A549 (cell line): ENCODE measurements around the gene PDHX. TPM values are rescaled to one million over a fixed set of nuclear protein-coding genes. Genes with fewer than 3 reads are reported as not detected.
A peak's percentile ranks its signal among the peaks of the same experiment; 100 is the strongest.

Experiments used
- ATAC-seq, 2 experiments: fragments of 200-7000 bp in 1 of 2; fragments of >200 bp in 1 of 2; cut with Nextera tagmentation in 1 of 2; cut with Tn5 transposase in 1 of 2; 3 replicates each; pipeline versions ENCODE4 v1.8.0 to v1.9.1; 2018 to 2020; ENCODE audit warnings: mild to moderate bottlenecking in 1 of 2, moderate library complexity in 1 of 2
- CTCF ChIA-PET: fragments of 300-600 bp; sonication (Branson Sonifier 250); formaldehyde crosslinking; extraction: SDS; loops from one replicate; lab custom pipeline; 2021; ENCODE audit warnings: antibody characterized with exemption, inconsistent platforms; lab: Yijun Ruan, JAX
- POLR2A ChIA-PET: fragments of 350-600 bp; formaldehyde crosslinking; extraction: SDS; loops from one replicate; lab custom pipeline; 2021; ENCODE audit warnings: antibody characterized with exemption, inconsistent platforms; lab: Yijun Ruan, JAX
- DNase-seq, 2 experiments: peaks; one replicate each; pipeline versions ENCODE4 v3.0.0 to v3.0.0-alpha.2; 2011 to 2016; ENCODE audit warnings: low read depth in 1 of 2, low spot score in 1 of 2
- FAIRE-seq: peaks from 2 replicates; lab custom pipeline; 2011; peaks lifted over from hg19 to GRCh38; lab: Jason Lieb, UNC
- H3K27ac ChIP-seq, 2 experiments: fragments of >200 bp; sonication (Bioruptor Twin); formaldehyde crosslinking; 3 replicates each; pipeline ENCODE4 v1.5.1; 2016 to 2017
- H3K4me1 ChIP-seq: fragments of >200 bp; sonication (Bioruptor Twin); formaldehyde crosslinking; 3 replicates; pipeline ENCODE4 v1.6.1; 2016
- H3K4me2 ChIP-seq: fragments of >200 bp; sonication (Bioruptor Twin); formaldehyde crosslinking; 3 replicates; pipeline ENCODE4 v1.6.1; 2016
- H3K4me3 ChIP-seq: fragments of >200 bp; sonication (Bioruptor Twin); formaldehyde crosslinking; 3 replicates; pipeline ENCODE4 v1.5.1; 2016
- H3K9me3 ChIP-seq: fragments of >200 bp; sonication (Bioruptor Twin); formaldehyde crosslinking; 3 replicates; pipeline ENCODE4 v1.6.1; 2016
- BHLHE40 ChIP-seq: IDR thresholded peaks from 2 replicates; pipeline ENCODE4 v1.6.1; 2012; ENCODE audit warnings: low read depth, low read length, inconsistent platforms
- CHD4 ChIP-seq: fragments of 200-600 bp; sonication (generic); IDR thresholded peaks from 2 replicates; pipeline ENCODE4 v1.6.1; 2016; ENCODE audit warnings: antibody characterized with exemption, mild to moderate bottlenecking, borderline replicate concordance
- EHMT2 ChIP-seq: fragments of 200-600 bp; sonication (generic); IDR thresholded peaks from 2 replicates; pipeline ENCODE4 v1.6.1; 2016; ENCODE audit warnings: antibody characterized with exemption, low read depth, mild to moderate bottlenecking, moderate library complexity
- EP300 ChIP-seq, 2 experiments: fragments of >200 bp; sonication (Bioruptor Twin); formaldehyde crosslinking; IDR thresholded peaks; 2 replicates in 1 of 2; 3 replicates in 1 of 2; pipeline ENCODE4 v1.6.1; 2016 to 2017
- ESRRA ChIP-seq: fragments of 150-350 bp; IDR thresholded peaks from 2 replicates; pipeline ENCODE4 v1.6.1; 2014; ENCODE audit warnings: mild to moderate bottlenecking, low read length, borderline replicate concordance
- HEYL ChIP-seq: fragments of 250-450 bp; sonication (Bioruptor Pico); IDR thresholded peaks from 2 replicates; pipeline ENCODE4 v1.8.0; 2021; ENCODE audit warnings: mild to moderate bottlenecking, moderate library complexity
- HOXB13 ChIP-seq: fragments of 250-450 bp; sonication (Bioruptor Pico); IDR thresholded peaks from 2 replicates; pipeline ENCODE4 v1.5.0; 2020; ENCODE audit warnings: low read depth, mild to moderate bottlenecking, moderate library complexity
- KDM1A ChIP-seq: fragments of 200-600 bp; sonication (generic); IDR thresholded peaks from 2 replicates; pipeline ENCODE4 v1.6.1; 2016; ENCODE audit warnings: low read depth, mild to moderate bottlenecking
- MYC ChIP-seq: IDR thresholded peaks from 2 replicates; pipeline ENCODE4 v1.6.1; 2012; ENCODE audit warnings: mild to moderate bottlenecking, inconsistent platforms, low read length, improper control_type of control experiment, borderline replicate concordance
- NR3C1 ChIP-seq: fragments of >200 bp; sonication (Bioruptor Twin); formaldehyde crosslinking; IDR thresholded peaks from 3 replicates; pipeline ENCODE4 v1.6.1; 2017
- PHF8 ChIP-seq: fragments of 200-600 bp; sonication (generic); IDR thresholded peaks from 2 replicates; pipeline ENCODE4 v1.6.1; 2016; ENCODE audit warnings: low read depth, mild to moderate bottlenecking, antibody characterized with exemption, moderate library complexity, borderline replicate concordance
- RAD21 ChIP-seq, 2 experiments: fragments of >200 bp in 1 of 2; sonication (Bioruptor Twin) in 1 of 2; formaldehyde crosslinking in 1 of 2; IDR thresholded peaks in 1 of 2; conservative IDR thresholded peaks in 1 of 2; 2 replicates in 1 of 2; 3 replicates in 1 of 2; pipeline ENCODE4 v1.6.1; 2012 to 2018; ENCODE audit warnings: inconsistent platforms in 1 of 2
- RARB ChIP-seq: fragments of 250-450 bp; sonication (Bioruptor Pico); IDR thresholded peaks from 2 replicates; pipeline ENCODE4 v1.8.0; 2021; ENCODE audit warnings: mild to moderate bottlenecking, moderate library complexity
- RNF2 ChIP-seq: fragments of 200-600 bp; sonication (generic); IDR thresholded peaks from 2 replicates; pipeline ENCODE4 v1.6.1; 2016; ENCODE audit warnings: low read depth, mild to moderate bottlenecking, antibody characterized with exemption, moderate library complexity, borderline replicate concordance
- SMC3 ChIP-seq: fragments of >200 bp; sonication (Bioruptor Twin); formaldehyde crosslinking; IDR thresholded peaks from 3 replicates; pipeline ENCODE4 v1.6.1; 2018; ENCODE audit warnings: inconsistent platforms
- SREBF2 ChIP-seq: fragments of 450-650 bp; IDR thresholded peaks from 2 replicates; pipeline ENCODE4 v1.6.1; 2014; ENCODE audit warnings: mild to moderate bottlenecking, moderate library complexity
- TFCP2L1 ChIP-seq: fragments of 250-450 bp; sonication (Bioruptor Pico); IDR thresholded peaks from 2 replicates; pipeline ENCODE4 v1.5.0; 2021; ENCODE audit warnings: mild to moderate bottlenecking
- TP53 ChIP-seq: fragments of 250-450 bp; sonication (Bioruptor Pico); IDR thresholded peaks from 2 replicates; pipeline ENCODE4 v1.5.0; 2021; ENCODE audit warnings: mild to moderate bottlenecking, moderate library complexity
- ZNF302 ChIP-seq: fragments of 250-450 bp; sonication (Bioruptor Pico); IDR thresholded peaks from 2 replicates; pipeline ENCODE4 v1.9.0; 2021; ENCODE audit warnings: inconsistent platforms, mild to moderate bottlenecking, moderate library complexity
- WGBS: methylation state at CpG from one replicate; pipeline ENCODE4 v1.1.6; 2017; ENCODE audit errors: missing lambda C conversion rate; 5-methylcytosine and 5-hydroxymethylcytosine counted together
- polyA plus RNA-seq, 4 experiments: library from polyadenylated mRNA; depleted of rRNA in 3 of 4; stranded (reverse); fragments of >200 nt; fragmentation: RNase III in 1 of 4; extraction: RNeasy Plus Mini Kit Qiagen cat#74134 plus additional on column Dnase treatment in 1 of 4; gene quantifications; 2 replicates in 3 of 4; 3 replicates in 1 of 4; pipeline ENCODE4 v1.2.3, GENCODE V29; 2011 to 2017
- TF ChIP-seq, protein P1 (sequence below): fragments of >200 bp; sonication (Bioruptor Twin); formaldehyde crosslinking; IDR thresholded peaks from 3 replicates; pipeline ENCODE4 v1.5.1; 2016

Gene PDHX
- polyA plus RNA-seq, 2 of the 4 experiments (the other 2 are of a cell fraction) = 46.5 to 87.4 TPM

- Histone ChIP-seq H3K9me3 (no peaks in the 10 kb centered on the region), H3K4me2 (no peak overlapping the region), H3K27ac (no peak overlapping the region), H3K4me1 (peaks cover 34% of the 10 kb centered on the region), H3K4me3 (no peak overlapping the region)
- ChIA-PET CTCF (interaction anchor here (1.1 to 5.5 kb wide), 2 partner anchors 316 to 472 kb away, joined by 3 to 51 read pairs; no protein-coding TSS in a partner anchor), POLR2A (no interaction called here)
- no peak for DNase-seq
- no peak for TF ChIP-seq KDM1A
- no peak for TF ChIP-seq CHD4
- no peak for TF ChIP-seq NR3C1
- no peak for TF ChIP-seq EP300 (IDR thresholded peaks at IDR 0.05)
- no peak for TF ChIP-seq ZNF302 (CRISPR knock-in tag)
- TF ChIP-seq HOXB13 (CRISPR knock-in tag) = no peak
- TF ChIP-seq MYC = no peak
- no peak for TF ChIP-seq ESRRA
- 98% methylated on average over 4 of the region's 4 CpGs for WGBS
- FAIRE-seq = no peak
- ATAC-seq = no peak
These were observed 4.7 kb downstream of the PDHX start for GRCh38 chr11:34921156-34921555.

GRCh38 chr11:34924714-34925113 lies 8.3 kb downstream of the PDHX start:
- Histone ChIP-seq H3K4me2 (peak overlapping the region; percentile 38), H3K27ac (peak overlapping the region in 1 of 2 experiments; percentile 49; a peak in 3 of 6 replicates), H3K9me3 (no peaks in the 10 kb centered on the region), H3K4me3 (no peak overlapping the region), H3K4me1 (peaks cover 45% of the 10 kb centered on the region)
- WGBS = 14% methylated on average over 3 of the region's 3 CpGs
- no peak for DNase-seq
- TF ChIP-seq EHMT2 (no peak), TFCP2L1 (CRISPR knock-in tag) (no peak), BHLHE40 (no peak), TP53 (no peak), ZNF302 (CRISPR knock-in tag) (no peak), HEYL (CRISPR knock-in tag) (no peak), RNF2 (no peak), RARB (no peak)
- ATAC-seq = no peak
- CTCF ChIA-PET = interaction anchor here (0.9 to 6.7 kb wide), 16 partner anchors 8 to 488 kb away, joined by 3 to 117 read pairs (median 4); partner anchors contain the start of genes APIP and PDHX
- POLR2A ChIA-PET = interaction anchor here (1.0 kb wide), 1 partner anchor 9 kb away, joined by 3 read pairs; no protein-coding TSS in a partner anchor
- no peak for FAIRE-seq

DNA sequence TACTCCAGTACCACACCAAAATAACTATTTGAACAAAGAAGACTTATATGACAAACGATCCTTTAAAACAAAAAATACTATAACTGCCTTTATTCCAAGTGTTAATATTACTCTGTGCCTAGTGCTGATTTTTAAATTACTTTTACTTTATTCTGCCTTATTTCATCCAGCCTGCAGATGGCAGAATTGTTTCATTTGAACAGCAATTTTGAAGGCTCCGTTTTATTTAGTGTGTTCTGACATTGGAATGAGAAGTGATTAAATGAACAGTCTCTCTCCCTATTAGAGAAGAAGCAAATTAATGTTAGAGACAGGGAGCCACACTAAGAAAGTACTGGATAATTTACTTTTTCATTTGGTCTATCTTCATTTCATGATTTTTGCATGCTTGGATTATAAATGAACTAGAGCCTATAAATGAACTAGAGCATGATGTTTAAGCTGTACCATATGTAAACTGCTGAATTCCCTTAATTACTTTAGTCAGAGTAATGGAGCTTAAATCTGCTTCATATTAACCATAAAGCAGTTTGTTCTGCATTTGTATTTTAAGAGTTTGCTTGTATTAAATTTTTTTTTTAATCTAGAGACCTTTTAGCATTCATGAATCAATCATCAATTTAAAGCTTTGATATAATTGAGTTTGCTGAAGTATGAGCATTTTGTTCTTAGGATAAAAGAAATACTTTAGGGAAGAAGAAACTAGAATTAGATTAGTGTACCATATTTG lies 9.8 kb downstream of the PDHX start:
- peak overlapping the region; percentile 49 for H3K4me2 ChIP-seq
- 3% methylated on average over 2 of the region's 2 CpGs for WGBS
- POLR2A ChIA-PET = interaction anchor here (1.7 kb wide), 1 partner anchor 465 kb away, joined by 6 read pairs; no protein-coding TSS in a partner anchor
- CTCF ChIA-PET = interaction anchor here (0.6 to 6.7 kb wide), 38 partner anchors 9 to 1339 kb away, joined by 3 to 117 read pairs (median 4); partner anchors contain the start of genes APIP, CD44, ELF5 and PDHX
- ATAC-seq = peak; percentile 54 to 66; a peak in 3 of 6 replicates
- H3K4me3 ChIP-seq = no peak overlapping the region
- peaks cover 52% of the 10 kb centered on the region for H3K4me1 ChIP-seq
- H3K9me3 ChIP-seq = no peaks in the 10 kb centered on the region
- TF ChIP-seq ZNF302 (CRISPR knock-in tag) (no peak), SREBF2 (no peak), RAD21 (conservative IDR thresholded peaks at IDR 0.05 in 1 of 2, IDR thresholded peaks at IDR 0.05 in 1 of 2) (peak; percentile 93 to 94), PHF8 (no peak), SMC3 (peak; percentile 93)
- TF ChIP-seq, protein P1, sequence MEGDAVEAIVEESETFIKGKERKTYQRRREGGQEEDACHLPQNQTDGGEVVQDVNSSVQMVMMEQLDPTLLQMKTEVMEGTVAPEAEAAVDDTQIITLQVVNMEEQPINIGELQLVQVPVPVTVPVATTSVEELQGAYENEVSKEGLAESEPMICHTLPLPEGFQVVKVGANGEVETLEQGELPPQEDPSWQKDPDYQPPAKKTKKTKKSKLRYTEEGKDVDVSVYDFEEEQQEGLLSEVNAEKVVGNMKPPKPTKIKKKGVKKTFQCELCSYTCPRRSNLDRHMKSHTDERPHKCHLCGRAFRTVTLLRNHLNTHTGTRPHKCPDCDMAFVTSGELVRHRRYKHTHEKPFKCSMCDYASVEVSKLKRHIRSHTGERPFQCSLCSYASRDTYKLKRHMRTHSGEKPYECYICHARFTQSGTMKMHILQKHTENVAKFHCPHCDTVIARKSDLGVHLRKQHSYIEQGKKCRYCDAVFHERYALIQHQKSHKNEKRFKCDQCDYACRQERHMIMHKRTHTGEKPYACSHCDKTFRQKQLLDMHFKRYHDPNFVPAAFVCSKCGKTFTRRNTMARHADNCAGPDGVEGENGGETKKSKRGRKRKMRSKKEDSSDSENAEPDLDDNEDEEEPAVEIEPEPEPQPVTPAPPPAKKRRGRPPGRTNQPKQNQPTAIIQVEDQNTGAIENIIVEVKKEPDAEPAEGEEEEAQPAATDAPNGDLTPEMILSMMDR = peak; percentile 92
- H3K27ac ChIP-seq = peak overlapping the region in 1 of 2 experiments; percentile 3; a peak in 1 of 6 replicates
- peak; percentile 91 for FAIRE-seq
- peak in 1 of 2 experiments; percentile 53 for DNase-seq
